ENCODE measurements around the gene GAS6.
"Not testable (repeated sequence)": the region's sequence is repeated elsewhere in the genome, so short reads cannot be mapped to it uniquely, and the experiment has no call there.

Gene GAS6

GRCh38 chr13:113792886-113793717 lies 70.8 kb downstream of the GAS6 start:
- Histone ChIP-seq H3K27ac (no peak overlapping the region), H3K27me3 (ENCODE audit: insufficient read depth, low read depth, severe bottlenecking) (no peaks in the 10 kb centered on the region), H3K9me3 (ENCODE audit: severe bottlenecking) (no peaks in the 10 kb centered on the region), H3K4me3 (ENCODE audit: low read depth, low read length) (no peak overlapping the region), H3K36me3 (no peaks in the 10 kb centered on the region)
- TF ChIP-seq CTCF (IDR thresholded peaks at IDR 0.05; ENCODE audit: low read depth, low read length), result no peak
- no peak for DNase-seq

- H3K9me3 ChIP-seq (ENCODE audit: severe bottlenecking), result no peaks in the 10 kb centered on the region
- no peak overlapping the region for H3K27ac ChIP-seq
- no peak overlapping the region for H3K4me3 ChIP-seq (ENCODE audit: low read depth, low read length)
- no peak for TF ChIP-seq CTCF (IDR thresholded peaks at IDR 0.05; ENCODE audit: low read depth, low read length)
- no peaks in the 10 kb centered on the region for H3K36me3 ChIP-seq
- peaks cover 4% of the 10 kb centered on the region for H3K27me3 ChIP-seq (ENCODE audit: insufficient read depth, low read depth, severe bottlenecking)
- no peak for DNase-seq
Measured at GRCh38 chr13:113792236-113792770, 71.6 kb downstream of the GAS6 start.

- H3K36me3 ChIP-seq, result no peaks in the 10 kb centered on the region
Measured at GRCh38 chr13:113791761-113792160, 72.1 kb downstream of the GAS6 start.

GRCh38 chr13:113791226-113791625 lies 72.7 kb downstream of the GAS6 start:
- DNase-seq, result no peak
- TF ChIP-seq CTCF (IDR thresholded peaks at IDR 0.05; ENCODE audit: low read depth, low read length), result no peak
- H3K27ac ChIP-seq, result no peak overlapping the region

More at GRCh38 chr13:113791761-113792160, 72.1 kb downstream of the GAS6 start:
- H3K27ac ChIP-seq, result no peak overlapping the region
- DNase-seq, result no peak
- H3K9me3 ChIP-seq (ENCODE audit: severe bottlenecking), result no peaks in the 10 kb centered on the region
- H3K27me3 ChIP-seq (ENCODE audit: insufficient read depth, low read depth, severe bottlenecking), result peaks cover 4% of the 10 kb centered on the region
- TF ChIP-seq CTCF (IDR thresholded peaks at IDR 0.05; ENCODE audit: low read depth, low read length), result no peak
- no peak overlapping the region for H3K4me3 ChIP-seq (ENCODE audit: low read depth, low read length)

GRCh38 chr13:113789931-113790330 lies 73.9 kb downstream of the GAS6 start:
- H3K9me3 ChIP-seq (ENCODE audit: severe bottlenecking); H3K36me3 ChIP-seq; H3K27ac ChIP-seq; DNase-seq; H3K4me3 ChIP-seq (ENCODE audit: low read depth, low read length): not testable (repeated sequence)
- peaks cover 13% of the 10 kb centered on the region for H3K27me3 ChIP-seq (ENCODE audit: insufficient read depth, low read depth, severe bottlenecking)

More at GRCh38 chr13:113791226-113791625, 72.7 kb downstream of the GAS6 start:
- Histone ChIP-seq H3K4me3 (ENCODE audit: low read depth, low read length) (no peak overlapping the region), H3K9me3 (ENCODE audit: severe bottlenecking) (no peaks in the 10 kb centered on the region), H3K36me3 (no peaks in the 10 kb centered on the region), H3K27me3 (ENCODE audit: insufficient read depth, low read depth, severe bottlenecking) (peaks cover 4% of the 10 kb centered on the region)

GRCh38 chr13:113789167-113789566 lies 74.7 kb downstream of the GAS6 start:
- no peak for TF ChIP-seq CTCF (IDR thresholded peaks at IDR 0.05; ENCODE audit: low read depth, low read length)
- H3K4me3 ChIP-seq (ENCODE audit: low read depth, low read length), result no peak overlapping the region
- no peaks in the 10 kb centered on the region for H3K36me3 ChIP-seq
- peaks cover 13% of the 10 kb centered on the region for H3K27me3 ChIP-seq (ENCODE audit: insufficient read depth, low read depth, severe bottlenecking)
- peaks cover 6% of the 10 kb centered on the region for H3K9me3 ChIP-seq (ENCODE audit: severe bottlenecking)
- H3K27ac ChIP-seq, result no peak overlapping the region
- no peak for DNase-seq

Measured in WERI-Rb-1 (cell line).